Measurements from ENCODE around the gene MMP12.
"Not testable (repeated sequence)": the region's sequence is repeated elsewhere in the genome, so short reads cannot be mapped to it uniquely, and the experiment has no call there.

The MMP12 gene

DNA sequence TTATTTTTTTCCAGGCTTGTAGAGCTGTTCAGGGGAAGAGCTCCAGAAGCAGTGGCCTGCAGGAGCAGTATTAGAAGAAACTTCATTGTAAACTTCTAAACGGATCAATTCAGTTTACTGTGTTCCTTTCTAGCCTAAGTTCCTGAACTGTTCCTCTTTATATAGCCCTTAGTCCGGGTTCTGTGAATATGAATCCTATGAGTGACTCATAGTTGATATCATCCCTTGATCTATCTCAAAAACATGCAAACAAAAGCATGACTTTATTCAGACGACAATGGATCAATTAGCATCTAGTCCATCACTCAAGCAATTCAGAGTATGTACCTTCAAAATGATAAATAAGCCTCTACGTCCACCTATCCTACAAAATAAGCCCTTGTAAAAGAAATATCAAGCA lies at the start of gene MMP12:
TSS of gene MMP12 (minus strand) at position 131 of the 400 bp plus-strand sequence. CDS start at position 86, 45 bp downstream.
- no peak for DNase-seq

DNA sequence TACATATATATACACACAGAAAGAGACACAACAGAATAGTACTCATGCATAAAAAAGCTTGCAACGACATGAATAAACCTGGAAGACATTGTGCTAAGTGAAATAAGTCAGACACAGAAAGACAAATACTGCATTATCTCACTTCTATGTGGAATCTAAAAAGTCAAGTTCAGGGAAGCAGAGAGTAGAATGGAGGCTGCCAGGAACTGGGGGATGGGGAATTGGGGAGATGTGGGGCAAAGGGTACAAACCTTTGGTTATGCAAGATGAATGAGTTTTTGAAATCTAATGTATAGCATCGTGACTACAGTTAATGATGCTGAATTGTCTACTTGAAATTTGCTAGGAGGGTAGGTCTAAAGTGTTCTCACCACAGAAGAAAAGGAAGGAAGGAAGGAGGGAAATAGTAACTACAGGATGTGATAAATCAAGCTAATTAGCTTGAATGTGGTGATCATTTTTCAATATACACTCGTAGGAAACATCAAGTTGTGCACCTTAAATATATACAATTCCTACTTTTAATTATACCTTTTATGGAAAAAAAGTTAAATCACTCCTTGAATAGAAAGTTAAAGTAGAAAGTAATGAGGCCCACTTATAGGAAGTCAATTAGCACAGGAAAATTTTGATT lies 46.9 kb upstream of the MMP12 start:
- DNase-seq, result no peak

DNA sequence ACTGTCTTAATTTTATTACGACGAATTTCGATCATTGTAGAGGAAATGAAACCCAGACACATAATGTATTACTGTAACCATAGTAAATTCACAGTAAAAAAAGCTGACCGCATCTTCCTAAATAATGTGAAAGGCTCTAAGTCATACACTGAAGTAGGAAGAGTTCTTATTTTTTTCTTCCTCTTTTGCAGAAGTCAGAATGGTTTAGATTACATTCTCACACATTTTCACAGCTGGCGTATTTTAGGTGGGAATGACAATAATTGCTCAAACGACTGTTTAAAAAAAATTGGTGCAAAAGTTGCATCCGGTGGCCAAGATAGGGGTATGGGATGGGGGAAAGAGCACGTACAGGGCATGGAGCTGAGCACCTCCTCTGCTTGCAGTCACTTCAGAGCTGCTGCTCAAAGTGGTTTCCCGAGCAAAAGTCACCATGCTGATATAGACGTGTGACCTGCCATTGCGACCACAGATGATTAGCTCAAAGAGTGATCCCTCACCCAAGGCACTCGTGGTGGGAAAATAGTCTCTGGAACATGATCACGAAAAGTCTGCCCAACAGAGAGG lies 45.4 kb upstream of the MMP12 start:
- no peak for DNase-seq

DNA sequence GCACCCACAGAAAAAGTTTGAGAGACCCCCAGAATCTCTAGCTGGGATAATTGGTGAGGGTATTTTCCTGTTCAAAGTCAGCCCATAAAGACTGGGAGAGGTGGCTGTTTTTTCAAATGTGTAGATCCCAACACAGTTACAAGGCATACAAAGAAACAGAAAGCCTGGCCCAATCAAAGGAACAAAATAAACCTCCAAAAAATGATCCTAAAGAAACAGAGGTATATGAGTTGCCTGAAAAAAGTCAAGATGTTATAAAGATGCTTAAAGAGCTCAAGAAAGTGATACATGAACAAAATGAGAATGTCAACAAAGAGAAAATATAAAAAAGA lies 40.2 kb upstream of the MMP12 start:
- DNase-seq, result no peak

DNA sequence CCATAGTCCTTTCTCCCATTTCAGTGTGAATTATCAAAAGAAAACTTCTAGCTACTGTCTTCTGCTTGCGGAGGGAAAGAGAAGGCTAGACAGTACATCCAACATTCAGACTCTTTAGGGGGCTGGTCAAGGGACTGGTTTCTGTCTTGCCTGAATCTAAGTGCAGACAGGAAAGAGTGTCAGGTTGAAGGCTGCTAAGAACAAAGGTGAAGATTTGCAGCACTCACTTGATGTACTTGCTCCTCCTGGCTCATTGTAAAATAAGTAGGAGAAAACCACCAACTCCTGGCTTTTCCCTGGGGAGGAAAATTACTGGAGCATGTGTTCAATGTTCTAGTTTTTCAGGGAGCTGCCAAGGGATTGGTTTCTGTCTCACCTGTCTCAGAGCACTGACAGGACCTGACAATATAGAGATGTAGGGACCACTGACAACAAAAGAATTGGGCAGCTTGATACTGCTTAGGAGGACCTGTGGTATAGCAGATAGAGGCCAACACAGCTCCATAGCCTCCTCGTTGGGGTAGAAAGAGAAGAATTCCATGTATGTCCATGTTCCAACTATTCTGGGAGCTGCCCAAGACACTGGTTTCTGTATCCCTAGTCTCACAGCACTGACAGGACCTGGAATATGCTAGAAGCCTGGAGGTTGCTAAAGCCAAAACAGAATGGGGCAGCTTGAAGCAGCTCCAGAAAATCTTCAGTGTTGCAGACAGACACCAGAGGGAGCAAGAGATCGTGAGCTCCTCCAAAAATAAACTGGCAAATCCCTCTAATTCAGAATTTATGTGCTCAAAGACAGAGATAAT lies 39.7 kb upstream of the MMP12 start:
- no peak for DNase-seq

DNA sequence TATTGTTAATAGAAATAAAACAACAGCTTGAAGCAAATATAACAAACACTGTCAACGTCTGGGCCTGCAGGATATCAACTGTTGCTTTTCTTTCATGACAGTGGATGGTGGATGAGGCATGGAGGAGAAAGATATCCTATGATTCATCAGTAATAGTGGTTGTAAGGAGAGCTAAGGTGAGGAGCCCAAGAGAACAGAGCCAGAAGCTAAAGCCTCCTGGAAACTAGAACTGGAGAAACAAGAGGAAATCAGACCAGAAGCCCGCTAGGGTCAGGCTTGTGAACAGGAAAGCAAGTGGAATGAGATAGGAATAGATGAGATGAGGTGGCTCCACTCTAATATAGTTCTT lies 37.7 kb upstream of the MMP12 start:
- no peak for DNase-seq

DNA sequence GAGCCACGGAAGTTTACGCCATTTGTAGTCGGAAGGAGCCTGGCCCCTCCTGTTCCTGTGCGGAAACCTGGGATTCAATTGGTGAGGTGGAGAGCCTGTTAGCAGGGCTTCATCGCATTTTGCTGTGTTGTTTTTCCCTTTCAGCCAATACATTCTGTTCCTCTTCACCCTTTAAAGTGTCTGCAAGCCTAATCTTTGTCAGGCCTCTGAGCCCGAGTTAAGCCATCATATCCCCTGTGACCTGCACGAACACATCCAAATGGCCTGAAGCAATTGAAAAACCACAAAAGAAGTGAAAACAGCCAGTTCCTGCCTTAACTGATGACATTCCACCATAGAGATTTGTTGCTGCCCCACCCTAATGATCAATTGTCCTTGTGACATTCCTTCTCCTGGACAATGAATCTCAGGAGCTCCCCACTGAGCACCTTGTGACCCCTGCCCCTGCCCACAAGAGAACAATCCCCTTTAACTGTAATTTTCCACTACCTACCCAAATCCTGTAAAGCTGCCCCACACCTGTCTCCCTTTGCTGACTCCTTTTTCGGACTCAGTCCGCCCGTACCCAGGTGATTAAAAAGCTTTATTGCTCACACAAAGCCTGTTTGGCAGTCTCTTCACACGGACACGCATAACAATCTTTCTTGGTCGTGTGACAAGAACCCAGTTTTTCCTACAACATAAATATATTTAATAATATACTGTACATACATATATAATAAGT lies 37.1 kb upstream of the MMP12 start:
- no peak for DNase-seq

DNA sequence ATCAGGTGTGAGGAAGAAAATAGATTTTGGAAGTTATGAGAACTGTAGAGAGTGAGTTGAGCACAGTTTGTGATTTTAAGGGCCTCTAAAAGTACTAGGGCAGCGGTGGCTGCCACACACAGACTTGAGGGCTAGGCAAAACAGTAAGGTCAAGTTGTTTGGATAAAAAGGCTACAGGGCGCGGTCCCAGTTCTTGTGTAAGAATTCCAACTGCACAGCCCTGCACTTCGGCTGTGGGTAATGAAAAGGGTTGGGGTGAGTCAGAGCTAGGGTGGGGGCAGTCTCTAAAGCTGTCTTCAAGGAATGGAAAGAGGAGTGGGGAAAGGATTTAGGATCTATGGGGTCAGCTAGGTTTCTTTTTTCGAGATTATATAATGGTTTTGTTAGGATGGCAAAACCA lies 31.1 kb upstream of the MMP12 start:
- not testable (repeated sequence) for DNase-seq

DNA sequence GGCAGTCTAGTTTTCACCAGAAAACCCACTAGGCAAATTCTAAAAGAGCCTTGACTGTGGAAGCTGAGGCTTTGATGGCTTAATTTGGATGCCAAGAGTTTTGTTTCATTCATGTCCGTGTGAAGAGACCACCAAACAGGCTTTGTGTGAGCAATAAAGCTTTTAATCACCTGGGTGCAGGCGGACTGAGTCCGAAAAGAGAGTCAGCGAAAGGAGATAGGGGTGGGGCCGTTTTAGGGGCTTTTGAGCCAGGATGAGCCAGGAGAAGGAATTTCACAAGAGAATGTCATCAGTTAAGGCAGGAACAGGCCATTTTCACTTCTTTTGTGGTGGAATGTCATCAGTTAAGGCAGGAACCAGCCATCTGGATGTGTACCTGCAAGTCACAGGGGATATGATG lies 29.1 kb upstream of the MMP12 start:
- DNase-seq, result not testable (repeated sequence)

DNA sequence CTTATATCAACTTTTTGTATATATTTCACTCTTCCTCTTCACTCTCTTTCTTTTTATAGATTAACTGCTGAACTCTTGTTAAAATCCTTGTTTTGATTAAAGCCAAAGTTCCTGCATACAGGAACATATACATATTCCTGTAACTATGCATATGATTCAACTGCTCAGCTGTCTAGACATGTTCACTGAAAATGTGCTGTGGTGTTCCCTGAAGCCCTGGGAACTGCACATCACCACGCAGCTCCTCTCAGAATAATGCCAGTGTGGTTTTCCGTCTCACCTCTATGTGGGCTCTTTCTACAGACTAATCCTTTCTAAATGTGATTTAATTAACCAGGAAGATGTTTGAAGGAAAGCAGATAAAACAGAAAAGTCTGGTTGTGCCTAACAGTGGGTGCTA lies 25.6 kb upstream of the MMP12 start:
- no peak for DNase-seq

DNA sequence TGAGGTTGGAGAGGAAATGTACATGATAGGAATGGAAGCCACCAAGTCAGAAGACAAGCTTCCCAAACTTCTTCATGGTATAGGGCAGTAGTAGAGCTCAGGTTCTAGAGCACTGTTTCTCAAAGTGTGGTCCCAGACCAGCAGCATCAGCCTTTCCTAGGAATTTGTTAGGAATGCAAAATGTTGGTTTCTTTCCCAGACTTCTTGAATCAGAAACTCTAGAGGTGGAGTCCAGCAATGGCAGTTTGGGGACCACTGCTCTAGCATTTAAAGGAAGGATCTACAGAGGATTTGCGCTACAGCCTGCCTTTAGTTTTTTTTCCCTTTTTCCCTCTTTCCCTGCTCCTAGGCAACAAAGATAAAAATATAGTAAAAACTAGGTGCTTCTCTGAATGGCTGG lies 17.0 kb upstream of the MMP12 start:
- no peak for DNase-seq

DNA sequence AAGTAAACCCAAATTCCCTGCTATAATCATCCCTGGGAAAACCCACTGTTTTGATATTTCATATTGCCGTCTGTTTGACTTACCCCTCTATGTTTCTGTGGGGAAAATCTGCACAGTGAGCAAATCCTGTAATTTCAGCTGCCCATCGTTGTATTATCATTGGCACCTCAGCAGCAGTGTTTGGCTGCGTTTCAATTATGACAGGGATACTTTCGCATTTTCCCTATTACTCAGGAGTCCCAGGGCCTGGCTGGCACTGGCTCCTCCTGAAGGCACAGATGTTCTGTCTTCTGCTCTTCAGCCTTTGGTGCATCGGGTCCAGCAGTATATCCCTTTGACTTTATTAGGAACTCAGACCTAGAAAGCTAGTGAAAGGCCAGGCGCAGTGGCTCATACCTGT lies 12.2 kb upstream of the MMP12 start:
- no peak for DNase-seq

DNA sequence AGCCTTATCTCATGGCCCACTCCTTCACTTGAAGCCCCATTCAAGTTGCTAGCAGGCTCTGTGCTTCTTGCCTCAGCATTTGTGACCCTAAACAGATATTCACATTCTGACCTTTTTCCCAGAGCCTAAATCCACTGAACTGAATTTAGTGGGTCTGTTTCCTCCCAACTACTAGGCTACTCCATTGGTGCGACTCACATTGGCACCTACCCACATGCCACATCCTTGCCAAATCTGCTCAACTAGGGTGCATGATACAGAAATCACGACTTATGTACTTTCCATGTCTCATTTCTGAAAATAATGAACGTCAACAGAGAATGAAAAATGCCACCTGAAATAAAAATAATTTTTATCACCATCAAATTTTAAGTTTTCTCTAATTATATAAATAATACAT lies 8.4 kb upstream of the MMP12 start:
- DNase-seq, result no peak

DNA sequence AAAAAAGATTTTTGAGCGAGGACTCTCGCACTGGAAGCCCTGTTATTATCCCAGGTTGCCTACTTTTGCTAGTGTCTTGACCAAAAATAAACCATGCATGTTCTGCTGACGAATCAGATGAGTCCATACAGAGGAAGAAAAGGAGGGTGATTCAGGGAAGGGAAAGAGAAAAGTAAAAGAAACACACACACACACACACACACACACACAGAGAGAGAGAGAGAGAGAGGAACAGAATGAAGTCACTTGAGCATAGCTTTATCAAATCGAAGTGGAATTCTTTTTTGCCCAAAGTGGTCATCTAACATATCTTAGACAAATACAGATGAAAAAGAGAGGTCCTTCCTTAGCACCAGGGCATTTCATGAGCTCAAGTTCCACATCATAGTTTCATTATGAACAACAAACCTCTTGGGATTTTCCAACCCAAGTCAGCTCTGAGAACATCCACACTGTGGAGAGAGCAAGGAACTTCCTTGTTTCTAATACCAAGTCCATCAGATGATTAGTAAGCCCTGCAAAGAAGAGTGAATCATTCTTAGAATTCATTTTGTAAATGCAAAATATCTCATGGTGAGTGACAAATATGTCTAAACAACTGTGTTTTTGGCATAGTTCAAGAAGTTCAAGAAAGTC lies 7.7 kb upstream of the MMP12 start:
- no peak for DNase-seq

DNA sequence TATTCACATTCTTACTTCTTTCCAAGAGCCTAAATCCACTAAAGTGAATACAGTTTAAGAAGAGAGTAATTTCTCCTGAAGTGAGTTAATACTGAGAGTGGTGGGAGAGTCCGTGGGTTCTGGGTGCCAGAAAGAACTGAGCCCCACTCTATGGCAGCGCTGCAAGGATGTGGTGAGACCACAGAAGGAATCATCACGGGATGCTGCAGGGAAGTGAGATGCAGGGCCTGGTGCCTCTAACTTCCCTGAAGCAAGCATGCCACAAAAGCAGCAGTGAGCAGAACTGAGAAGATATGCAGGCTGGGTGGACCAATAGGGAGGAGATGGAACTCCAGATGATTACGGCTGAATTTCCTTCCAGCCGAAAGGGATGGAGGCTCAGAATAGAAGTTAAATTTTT lies 5.0 kb upstream of the MMP12 start:
- no peak for DNase-seq

DNA sequence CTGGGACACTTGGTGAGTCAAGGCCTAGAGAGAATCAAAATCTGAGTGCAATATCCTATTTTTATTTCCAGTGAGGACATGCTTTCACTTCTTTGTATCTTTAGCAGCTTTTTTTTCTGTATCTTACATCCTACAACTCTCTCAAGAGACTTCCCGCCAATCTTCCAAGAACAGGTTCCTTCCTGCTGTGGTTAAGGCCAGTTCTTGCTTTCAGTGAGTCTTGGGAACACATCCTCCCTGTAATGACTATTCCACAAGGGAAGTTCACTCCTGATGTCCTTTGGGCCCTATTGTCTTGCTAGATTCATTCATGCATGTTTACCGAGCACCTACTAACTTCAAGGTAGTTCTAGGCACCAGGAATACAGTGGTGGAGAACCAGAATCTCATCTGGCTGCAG lies 3.8 kb upstream of the MMP12 start:
- DNase-seq, result no peak

DNA sequence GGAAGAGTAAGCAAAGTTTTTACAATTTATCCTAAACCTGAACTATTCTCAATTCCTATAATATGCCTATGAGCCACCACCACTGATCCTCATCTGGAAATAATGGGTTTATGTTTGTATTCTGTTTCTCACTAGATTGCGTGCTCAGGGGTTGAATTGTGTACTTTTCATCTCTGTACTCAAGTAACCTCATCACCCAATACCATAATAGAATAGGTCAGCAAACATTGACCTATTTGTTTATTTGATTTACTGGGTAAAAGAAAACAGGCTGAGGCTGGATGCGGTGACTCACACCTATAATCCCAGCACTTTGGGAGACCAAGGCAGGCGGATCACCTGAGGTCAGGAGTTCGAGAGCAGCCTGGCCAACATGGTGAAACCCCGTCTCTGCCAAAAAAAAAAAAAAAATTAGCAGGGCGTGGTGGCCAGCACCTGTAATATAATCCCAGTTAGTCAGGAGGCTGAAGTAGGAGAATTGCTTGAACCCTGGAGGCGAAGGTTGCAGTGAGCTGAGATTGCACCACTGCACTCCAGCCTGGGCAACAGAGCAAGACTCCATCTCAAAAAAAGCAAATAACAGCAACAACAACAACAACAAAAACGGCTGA lies 5.3 kb downstream of the MMP12 start:
- not testable (repeated sequence) for DNase-seq

DNA sequence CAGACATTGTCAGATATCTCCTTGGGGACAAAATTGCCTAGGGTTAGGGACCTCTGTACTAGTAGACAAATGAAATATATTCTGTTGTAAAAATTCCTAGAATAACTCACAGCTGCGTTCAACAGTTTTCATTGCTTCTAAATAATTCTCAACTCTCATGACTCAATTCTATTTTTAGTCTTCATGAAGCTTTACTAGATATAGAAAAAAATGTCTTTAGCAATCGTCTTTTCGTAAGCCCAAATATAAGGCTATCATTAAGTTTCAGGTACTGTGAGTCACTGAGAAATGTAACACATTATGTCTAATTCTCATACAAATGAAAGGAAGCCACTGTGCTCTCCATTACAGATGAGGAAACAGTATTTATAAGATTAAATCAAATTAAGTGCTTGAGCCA lies 6.4 kb downstream of the MMP12 start:
- no peak for DNase-seq

DNA sequence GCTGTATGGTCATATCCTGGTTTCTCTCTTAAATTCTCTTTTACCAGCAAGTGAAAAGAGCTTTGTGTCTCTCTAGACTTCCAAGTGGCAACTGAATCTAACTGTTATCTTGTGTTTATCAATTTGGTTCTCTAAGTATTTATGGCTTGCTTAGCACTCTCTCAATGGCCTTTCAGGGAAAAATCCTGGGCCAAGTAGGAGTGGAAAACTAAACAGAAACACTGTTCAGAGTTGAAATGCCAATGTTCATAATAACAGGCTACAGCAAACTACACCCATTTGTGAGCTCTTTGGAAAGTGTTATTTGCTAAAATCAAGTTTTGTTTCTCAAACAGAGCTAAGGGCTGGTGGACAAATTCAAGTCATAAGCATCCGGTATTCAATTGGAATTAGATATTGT lies 10.1 kb downstream of the MMP12 start:
- no peak for DNase-seq

DNA sequence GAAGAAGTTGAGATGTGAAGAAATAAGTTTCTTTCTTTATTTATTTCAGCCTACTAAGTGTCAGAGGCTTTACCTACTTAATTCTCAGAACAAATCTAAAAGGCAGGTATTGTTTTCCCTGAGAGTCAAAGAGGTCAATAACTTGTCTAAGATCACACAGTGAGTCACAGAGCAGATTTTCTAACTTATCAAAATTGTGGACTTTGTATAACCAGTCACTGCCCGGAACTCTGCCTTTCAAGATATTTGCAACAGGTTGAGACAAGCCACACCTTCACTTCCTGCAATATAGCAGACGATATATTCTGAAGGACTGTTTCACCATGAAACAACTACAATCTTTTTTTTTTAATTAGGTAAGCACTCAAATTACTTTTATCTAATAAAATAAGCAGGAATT lies 20.8 kb downstream of the MMP12 start:
- DNase-seq, result no peak

DNA sequence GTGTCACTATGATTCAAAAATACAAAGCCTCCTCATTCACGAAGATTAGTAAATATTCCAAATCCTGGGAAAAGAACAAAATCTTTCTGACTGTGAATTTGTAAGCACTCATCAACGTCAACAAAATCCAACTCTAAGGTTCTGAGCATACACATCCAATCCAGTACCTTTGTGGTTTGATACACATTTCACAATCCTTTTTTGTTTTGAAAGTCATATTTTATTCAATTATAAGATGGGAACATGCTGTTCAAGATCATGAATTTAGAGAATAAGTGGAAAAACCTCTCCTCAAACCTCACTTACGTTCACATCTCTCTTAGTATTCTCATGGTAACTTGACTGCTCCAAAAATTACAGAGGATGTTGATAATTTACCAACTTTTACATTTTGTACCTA lies 21.7 kb downstream of the MMP12 start:
- DNase-seq, result no peak

DNA sequence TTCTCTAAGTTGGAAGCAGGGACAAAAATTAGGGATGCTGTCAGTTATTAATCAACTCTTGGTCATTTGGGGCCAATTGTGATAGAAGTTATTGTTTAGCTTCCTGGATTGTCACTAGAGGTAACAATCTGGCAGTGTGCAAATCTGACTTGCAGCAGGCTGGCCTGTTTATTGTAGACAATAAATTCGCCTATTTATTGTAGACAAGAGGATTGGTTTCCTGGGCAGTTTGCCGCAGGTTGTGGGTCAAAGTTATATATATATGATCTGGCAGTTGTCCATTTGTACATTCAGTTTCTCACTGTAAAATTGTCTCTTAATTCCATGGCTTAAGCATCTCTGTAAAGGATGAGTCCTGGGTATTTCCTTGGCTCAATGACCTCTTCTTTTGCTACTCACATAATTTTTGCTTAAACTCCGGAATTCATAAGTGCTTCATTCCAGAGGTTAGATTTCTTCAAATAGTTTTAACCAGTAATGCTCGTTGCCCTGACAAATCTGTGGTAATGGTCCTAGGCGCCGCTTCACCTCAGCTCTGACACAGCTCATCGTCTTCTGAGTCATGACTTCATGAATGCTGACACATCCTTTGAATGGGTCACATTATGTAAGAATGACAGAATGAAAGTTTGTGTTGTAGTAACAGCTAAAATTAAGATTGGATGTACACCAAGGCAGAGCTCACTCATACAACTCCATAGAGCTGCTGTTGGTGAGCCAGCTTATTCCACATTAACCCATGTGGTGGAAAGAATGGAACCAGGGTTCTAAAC lies 23.6 kb downstream of the MMP12 start:
- DNase-seq, result no peak

All from SHP77 treated with DMSO at 0.1 percent for 48 hours (cell line).